GM10266 (cell line): Measurements from ENCODE around the gene U2SURP.

ENCODE experiments used
- DNase-seq: peaks from one replicate; pipeline ENCODE4 v3.0.0; 2012; ENCODE audit errors: extremely low spot score
- TF ChIP-seq, protein P1 (sequence below): IDR thresholded peaks from 2 replicates; pipeline ENCODE4 v1.5.1; 2012; ENCODE audit warnings: mild to moderate bottlenecking, low read depth; ENCODE audit not compliant: control insufficient read depth, insufficient read depth; ENCODE audit errors: missing control alignments

The U2SURP gene

DNA sequence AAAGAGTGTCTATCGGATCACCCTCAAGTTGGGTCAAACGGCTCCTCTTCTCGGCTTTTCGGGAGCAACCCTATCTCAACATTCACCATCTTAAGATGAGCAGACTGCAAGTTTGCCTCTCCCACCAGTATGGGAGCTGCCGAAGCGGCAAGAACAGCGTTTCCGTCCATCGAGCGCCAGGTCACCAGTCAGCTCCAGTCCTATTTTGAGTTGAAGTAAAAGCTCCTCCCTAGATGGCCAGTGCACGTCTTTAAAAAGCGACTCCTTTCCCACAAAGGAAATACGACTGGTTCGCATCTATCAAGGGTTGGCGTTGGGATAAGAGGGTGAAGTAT, 369 bp upstream of the U2SURP start:
- peak; percentile 71 for DNase-seq
- TF ChIP-seq, protein P1, sequence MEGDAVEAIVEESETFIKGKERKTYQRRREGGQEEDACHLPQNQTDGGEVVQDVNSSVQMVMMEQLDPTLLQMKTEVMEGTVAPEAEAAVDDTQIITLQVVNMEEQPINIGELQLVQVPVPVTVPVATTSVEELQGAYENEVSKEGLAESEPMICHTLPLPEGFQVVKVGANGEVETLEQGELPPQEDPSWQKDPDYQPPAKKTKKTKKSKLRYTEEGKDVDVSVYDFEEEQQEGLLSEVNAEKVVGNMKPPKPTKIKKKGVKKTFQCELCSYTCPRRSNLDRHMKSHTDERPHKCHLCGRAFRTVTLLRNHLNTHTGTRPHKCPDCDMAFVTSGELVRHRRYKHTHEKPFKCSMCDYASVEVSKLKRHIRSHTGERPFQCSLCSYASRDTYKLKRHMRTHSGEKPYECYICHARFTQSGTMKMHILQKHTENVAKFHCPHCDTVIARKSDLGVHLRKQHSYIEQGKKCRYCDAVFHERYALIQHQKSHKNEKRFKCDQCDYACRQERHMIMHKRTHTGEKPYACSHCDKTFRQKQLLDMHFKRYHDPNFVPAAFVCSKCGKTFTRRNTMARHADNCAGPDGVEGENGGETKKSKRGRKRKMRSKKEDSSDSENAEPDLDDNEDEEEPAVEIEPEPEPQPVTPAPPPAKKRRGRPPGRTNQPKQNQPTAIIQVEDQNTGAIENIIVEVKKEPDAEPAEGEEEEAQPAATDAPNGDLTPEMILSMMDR, result no peak

DNA sequence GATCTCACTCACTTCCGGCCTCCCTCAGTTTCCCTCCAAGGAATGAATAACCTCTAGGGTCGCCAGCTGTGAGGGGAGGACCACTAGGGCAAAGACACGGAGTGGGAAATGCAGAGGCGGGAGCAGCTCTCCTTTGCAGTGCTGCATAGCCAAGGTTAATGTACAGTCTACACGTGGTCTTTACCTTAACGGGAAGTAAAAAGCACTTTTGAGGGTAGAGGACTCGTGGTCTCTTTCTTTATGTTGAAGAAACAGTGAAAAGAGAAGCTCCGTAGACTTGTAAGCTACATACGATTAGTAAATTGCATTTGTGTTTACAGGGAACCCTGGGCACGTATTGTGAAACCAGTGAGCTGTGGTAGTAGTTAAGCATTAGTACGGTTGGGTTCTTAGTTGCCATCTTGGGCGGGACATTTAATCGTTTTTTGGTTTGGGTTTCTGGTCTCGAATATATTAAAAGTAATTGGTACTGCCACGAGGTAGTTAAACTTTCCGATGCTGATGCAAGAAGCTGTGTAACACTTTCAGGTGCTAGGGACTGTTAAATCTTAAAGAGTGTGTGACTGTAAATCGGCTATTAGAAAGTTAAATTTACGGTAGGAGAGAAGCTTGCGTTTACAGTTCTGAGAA, 828 bp downstream of the U2SURP start:
- no peak for DNase-seq
- TF ChIP-seq, protein P1, result no peak

DNA sequence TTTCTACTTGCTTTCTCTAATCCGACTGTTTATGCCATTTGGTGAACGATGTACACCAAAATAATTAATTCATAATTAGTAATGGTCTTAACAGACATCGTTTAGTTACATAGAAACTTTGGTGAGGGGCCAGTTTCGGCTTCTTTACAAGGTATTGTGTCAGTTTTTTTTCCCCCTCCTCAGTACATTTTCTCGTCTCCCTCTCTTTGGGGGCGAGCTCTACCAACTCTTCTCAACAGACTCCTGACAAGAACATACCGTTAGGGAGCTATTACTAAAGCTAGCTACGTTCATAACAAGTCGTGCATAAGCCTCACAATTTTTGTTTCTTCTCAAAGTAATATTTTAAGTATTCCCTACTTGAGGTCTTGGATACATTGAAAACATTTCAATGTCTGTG, 1.4 kb downstream of the U2SURP start:
- TF ChIP-seq, protein P1, result no peak
- DNase-seq, result no peak

DNA sequence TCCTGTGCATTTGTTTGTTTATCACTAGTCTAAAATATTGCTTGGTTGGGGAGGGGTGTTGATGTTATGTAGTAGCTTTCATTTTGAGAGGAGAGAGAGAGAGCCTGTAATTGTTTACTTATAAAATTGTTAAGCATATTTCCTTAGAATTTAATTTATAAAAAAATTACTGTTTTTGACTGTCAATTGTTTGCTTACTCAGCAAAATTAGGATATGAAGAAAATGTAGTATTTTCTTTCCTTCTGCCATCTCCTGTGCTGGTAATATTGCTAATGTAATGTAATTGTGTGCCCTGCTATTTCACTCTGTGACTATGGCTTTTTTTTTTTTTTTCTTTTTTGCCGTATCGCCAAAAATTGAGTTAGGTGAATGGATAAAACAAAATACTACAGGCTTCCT, 3.5 kb downstream of the U2SURP start:
- no peak for DNase-seq
- TF ChIP-seq, protein P1, result no peak

DNA sequence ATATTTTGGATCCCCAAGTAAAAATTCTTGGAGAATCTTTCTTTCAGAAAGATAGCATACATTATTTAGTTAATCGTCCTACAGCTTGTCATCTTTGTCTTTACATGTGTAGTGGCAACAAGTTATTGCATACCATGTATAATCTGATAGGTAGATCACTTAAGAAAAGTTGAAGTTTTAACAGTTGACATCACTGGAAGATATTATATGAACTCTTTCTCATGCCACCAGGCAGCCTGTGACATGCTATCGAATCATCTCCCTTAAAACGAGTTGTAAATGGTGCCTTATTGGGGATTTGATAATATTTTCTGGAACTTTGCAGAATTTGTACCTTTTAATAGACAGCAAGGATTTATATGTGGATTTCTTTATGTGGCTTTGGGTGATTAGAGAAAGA, 8.7 kb downstream of the U2SURP start:
- DNase-seq, result no peak

DNA sequence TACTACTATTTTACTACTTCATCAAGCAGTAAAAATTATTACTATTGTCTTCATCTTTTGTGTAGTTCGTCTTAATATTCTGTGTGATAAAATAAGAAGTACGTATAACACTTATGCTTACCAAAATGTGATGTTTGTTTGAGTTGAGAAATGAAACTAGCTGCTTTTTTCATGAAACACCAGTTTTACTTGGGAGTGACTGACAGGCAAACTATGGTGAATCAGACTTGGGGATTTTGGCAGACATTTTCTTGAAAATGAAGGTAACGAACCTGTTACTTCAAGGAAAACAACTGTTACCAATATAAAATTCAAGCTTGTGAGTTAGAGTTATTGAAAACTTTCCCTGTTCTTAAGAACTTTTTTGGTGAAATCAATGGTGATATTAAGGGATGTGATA, 10.3 kb downstream of the U2SURP start:
- no peak for DNase-seq
- TF ChIP-seq, protein P1, result no peak

More for the DNA sequence above, 8.7 kb downstream of the U2SURP start:
- TF ChIP-seq, protein P1, result no peak

DNA sequence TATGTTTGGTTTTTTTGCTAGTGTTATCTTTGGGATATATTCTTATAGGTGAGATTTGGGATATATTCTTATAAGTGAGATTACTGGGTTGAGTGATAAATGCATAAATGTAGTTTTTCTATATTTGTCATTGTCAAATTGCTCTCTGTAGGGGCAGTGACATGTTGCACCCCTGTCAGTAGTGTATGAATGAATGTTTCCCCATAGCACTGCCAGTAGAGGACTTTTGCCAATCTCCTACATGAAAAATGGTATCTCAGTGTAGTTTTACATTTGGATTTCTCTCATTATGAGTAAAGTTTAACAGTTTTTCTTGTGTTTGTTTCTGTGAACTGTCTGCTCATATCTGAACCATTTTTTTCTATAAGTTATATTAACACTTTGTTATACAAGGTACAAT, 13.6 kb downstream of the U2SURP start:
- DNase-seq, result no peak
- TF ChIP-seq, protein P1, result no peak
